Fibroblast of peridontal ligament (primary cell): ENCODE data around the gene IL17F.
"Not testable (repeated sequence)": the region's sequence is repeated elsewhere in the genome, so short reads cannot be mapped to it uniquely, and the experiment has no call there.

Experiments used
- DNase-seq: peaks from one replicate; pipeline ENCODE4 v3.0.0-alpha.2; 2010; ENCODE audit errors: extremely low read depth

IL17F gene

GRCh38 chr6:52245425-52245824, 1.1 kb upstream of the IL17F start:
- DNase-seq, result no peak

DNA sequence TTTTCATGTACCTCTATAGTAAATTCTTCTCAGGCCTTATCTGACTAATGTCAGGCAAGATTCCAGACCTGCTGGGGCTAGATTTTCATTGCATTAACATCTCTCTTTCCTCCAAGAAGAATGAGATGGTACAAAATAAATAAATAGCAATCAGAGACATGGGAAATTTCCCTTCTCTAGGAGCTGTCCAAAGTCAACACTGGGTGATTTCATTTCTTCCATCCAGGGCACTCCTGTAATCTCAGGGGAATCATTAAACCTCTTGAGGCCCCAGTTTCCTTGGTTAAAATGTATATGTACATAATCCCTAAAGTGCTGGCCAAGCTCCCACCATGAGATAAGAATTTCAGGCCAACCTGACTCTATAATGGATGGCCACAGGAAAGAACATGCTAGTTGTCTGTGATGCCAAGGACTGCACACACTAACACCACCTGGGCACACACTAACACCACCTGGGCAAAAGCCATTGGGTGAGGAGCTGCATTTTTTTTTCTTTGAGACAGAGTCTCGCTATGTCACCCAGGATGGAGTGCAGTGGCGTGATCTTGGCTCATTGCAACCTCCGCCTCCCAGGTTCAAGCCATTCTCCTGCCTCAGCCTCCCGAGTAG, 912 bp downstream of the IL17F start:
- peak; percentile 49 for DNase-seq

- no peak for DNase-seq
Measured at GRCh38 chr6:52241819-52242218, 2.5 kb downstream of the IL17F start.

DNA sequence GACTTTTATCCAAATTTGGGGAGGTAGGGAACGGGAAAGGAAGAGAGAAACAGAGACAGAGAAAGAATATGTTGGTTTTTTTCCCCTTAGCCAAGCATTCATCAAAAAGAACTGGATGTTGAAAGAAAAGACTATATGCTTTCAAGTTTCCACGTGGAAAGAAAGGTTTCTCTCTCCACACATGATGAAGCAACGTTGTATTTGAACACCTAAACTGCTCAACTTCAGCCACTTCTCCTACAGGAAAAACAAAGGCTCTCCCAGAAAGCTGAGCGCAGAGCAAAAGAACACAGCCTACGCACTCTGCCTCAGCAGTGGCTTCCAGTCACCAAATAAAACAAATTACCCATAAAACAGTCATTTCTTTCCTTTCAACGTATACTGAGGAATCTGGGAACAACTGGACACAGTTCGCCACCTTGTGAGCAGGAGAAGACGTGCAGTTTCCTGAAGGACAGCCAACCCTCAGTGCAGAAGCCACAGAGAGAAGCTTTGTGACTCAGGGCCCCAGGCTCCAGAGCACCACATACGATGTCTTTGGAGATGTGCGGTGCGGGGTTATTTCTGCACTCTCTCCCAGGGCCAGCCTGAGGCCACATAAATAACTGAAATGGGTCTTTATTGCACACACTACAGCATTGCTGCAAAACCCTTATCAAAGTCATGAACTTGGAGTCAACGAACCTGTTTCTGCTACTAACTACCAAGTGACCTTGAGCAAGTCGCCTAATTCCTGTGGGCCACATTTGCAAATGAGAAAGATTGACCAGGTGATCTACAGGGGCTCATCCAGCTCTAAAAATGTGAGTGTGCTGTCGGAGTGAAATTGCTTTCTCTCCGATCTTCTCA, 10.1 kb downstream of the IL17F start:
- DNase-seq, result peak; percentile 58

GRCh38 chr6:52233005-52233404, 11.3 kb downstream of the IL17F start:
- no peak for DNase-seq

DNA sequence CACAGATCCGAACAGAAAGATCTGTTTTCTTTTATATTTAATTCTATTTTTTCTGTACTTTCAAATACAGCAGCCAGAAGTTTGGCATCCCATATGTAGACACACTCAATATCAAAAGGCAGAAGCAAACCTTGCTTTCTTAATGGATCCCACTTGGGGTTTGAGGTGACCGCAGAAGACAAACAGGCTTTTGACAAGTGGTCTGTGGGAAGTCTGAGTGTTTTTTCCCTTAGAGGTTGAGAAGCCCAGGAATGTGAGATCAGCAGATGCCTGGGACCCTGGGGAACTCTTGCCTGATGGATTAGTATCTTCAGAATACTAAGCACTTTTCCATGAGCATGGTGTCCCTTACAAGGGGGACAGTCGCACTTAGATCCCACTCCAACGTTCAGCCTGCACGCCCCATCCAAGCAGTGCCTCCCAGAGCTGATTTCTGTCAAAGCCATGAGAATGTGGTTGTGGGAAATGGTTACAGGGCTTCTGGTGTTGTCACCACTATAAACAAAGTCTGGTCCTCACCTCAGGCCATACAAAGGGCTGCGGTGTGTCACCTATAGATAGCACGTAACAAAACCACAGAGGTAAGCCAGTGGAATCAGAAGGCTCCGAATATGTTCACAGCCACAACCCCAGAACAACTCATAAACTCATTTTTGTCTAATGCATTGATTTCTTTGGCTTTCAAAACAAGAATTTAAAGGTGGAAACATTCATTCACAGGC, 12.7 kb downstream of the IL17F start:
- peak; percentile 3 for DNase-seq

- DNase-seq, result peak; percentile 41
Measured at GRCh38 chr6:52230685-52231084, 13.6 kb downstream of the IL17F start.

- no peak for DNase-seq
Measured at GRCh38 chr6:52227495-52227894, 16.8 kb downstream of the IL17F start.

DNA sequence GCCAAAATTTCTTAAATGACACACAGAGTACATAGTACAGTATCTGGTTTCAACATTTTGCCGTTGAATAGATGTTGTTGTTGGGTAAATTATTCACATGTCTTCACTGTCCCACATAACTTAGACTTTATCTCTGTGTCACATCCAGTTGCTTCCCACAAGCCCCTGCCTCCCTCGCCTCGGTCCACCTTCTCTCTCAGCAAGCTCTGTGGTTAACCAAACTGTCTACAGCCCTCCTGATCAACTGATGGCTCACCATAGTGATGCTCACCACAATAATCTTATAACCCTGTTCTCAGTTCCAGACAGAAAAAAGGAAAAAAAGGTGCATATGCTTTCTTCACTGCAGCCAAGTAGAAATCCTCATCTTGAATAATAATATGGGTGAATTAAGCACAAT, 23.0 kb downstream of the IL17F start:
- no peak for DNase-seq

DNA sequence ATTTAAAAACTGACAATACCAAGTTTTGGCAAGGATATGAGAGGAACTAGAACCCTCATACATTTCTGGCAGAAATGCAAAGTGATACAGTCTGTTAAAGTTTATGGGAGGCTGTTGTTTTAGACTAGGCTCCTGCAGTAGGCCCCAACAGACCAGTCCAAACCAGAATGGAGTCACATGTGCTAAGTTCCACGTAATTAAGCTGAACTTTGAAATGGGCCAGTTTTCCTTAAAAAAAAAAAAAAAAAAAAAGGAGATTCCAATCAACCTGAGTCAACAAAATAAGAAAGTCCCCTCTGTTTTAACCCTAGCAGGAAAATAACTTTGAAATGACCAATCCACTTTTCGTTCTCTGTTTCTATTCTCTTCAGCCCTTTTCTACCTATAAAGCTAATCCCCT, 26.5 kb downstream of the IL17F start:
- no peak for DNase-seq

- DNase-seq, result no peak
Measured at GRCh38 chr6:52216932-52217575, 27.2 kb downstream of the IL17F start.

DNA sequence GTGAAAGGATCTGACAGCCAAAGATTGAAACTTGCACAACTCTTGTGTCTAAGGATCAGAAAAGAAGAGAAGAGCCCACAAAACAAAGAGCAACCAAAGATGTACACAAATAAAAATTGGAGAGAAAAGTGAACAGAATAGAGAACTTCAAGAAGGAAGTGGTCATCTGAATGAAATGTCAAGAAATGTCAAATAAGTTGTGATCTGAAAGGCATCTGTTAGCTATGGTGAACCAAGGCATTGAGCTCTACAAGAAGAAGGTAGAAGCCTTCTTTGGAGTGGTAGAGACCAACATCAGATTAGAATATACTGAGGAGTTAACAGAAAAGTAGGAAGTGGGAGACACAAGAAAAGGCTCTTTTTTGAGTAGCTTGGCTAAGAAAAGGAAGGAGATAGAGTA, 28.5 kb downstream of the IL17F start:
- DNase-seq, result no peak

- no peak for DNase-seq
Measured at GRCh38 chr6:52213127-52213526, 31.2 kb downstream of the IL17F start.

DNA sequence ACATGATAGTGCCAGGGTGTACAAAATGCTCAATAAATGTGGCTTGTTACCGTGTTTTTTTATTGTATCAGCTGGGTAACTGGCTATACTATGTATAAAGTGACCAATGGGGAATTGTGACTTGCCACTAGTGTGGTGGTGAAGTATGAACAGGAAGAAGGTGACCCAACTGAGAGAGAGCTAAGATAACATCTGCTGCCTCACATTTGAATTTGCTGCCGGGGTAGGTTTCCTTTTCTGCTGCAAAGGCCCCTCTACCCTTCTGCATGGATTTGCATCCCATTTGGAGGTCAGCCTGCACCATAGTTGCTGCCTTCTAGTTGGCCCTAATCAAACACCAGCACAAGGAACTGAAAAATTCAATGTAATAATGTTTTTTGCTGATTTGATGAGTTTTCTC, 34.1 kb downstream of the IL17F start:
- no peak for DNase-seq

DNA sequence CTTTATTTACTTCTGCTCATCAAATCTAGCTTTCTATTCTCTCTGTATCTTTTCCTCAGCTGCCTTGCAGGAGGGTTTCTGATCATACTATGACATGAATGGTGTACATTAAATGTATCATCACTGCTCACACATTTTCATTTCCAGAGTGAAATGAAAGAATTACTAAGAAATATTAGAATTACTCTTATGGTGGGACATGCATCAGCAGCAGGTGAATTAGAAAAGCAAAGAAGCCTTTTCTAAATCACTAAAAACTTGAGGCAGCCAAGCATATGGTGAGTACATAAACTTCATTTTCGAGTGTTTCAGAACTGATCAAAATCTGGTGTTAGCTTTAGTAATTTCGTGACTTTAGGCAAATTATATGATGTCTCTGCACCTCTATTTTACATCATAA, 34.5 kb downstream of the IL17F start:
- no peak for DNase-seq

GRCh38 chr6:52208612-52209011, 35.7 kb downstream of the IL17F start:
- DNase-seq, result no peak

GRCh38 chr6:52207066-52207465, 37.2 kb downstream of the IL17F start:
- DNase-seq, result no peak

GRCh38 chr6:52201493-52201892, 42.8 kb downstream of the IL17F start:
- no peak for DNase-seq

DNA sequence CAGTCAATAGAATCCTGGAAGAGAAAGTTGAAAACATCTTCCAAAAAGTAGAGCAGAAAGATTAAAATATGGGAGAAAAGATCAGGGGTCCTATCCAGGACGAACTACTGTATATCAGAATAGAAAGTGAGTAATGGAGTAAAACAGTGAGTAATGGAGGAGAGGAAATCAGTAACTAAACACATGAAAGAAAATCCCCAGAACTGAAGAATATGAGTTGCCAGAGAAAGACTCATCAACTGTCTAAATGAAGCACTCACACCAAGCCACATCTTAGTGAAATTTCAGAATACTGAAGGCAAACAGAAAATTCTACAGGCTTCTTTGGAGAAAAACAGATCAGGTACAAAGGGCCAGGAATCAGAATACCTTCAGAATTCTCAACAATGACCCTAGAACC, 43.3 kb downstream of the IL17F start:
- DNase-seq, result no peak

DNA sequence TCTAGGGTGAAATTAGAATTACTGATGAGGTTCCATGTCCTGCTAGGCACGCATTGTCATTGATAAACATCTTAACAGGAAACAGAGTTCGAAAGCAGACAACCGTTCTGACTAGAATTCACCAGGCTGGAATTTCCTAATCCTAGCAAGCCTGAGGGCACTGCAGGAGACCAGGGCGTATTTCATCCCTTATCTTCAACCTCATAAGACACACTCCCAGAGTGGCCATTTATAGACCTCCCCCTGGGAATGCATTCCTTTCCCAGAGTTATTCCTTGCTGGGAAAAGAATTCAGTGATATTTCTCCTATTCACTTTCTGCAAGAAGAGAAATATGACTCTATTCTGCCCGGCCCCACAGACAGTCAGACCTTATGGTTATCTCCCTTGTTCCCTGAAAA, 44.2 kb downstream of the IL17F start:
- DNase-seq, result not testable (repeated sequence)

GRCh38 chr6:52195886-52196285, 48.4 kb downstream of the IL17F start:
- no peak for DNase-seq

GRCh38 chr6:52191824-52192223, 52.5 kb downstream of the IL17F start:
- no peak for DNase-seq
